PC-9 (cell line): ENCODE data around the gene FBXL17. TPM values are rescaled to one million over a fixed set of nuclear protein-coding genes. Genes with fewer than 3 reads are reported as not detected.

Experiments
- BruUV-seq: library from RNA; stranded (reverse); fragments of 400-500 nt; replicated peaks from 2 replicates; lab custom pipeline; 2021; lab: Mats Ljungman, UMichigan
- CTCF ChIA-PET: fragments of 300-600 bp; sonication (Branson Sonifier 250); formaldehyde crosslinking; loops from one replicate; lab custom pipeline; 2022; ENCODE audit warnings: antibody characterized with exemption; lab: Charles Lee
- POLR2A ChIA-PET: fragments of 300-600 bp; sonication (Branson Sonifier 250); formaldehyde crosslinking; loops from one replicate; lab custom pipeline; 2022; ENCODE audit warnings: antibody characterized with exemption; ENCODE audit not compliant: unreplicated experiment; lab: Charles Lee
- DNase-seq, 2 experiments: peaks; one replicate each; pipeline versions ENCODE4 v3.0.0 to v3.0.0-alpha.2; 2015 to 2022; ENCODE audit warnings: mixed read lengths in 1 of 2
- H2AFZ ChIP-seq: fragments of 200-600 bp; sonication (generic); 2 replicates; pipeline ENCODE4 v1.8.1; 2017; ENCODE audit warnings: antibody characterized with exemption
- H3F3A ChIP-seq: fragments of 200-600 bp; sonication (generic); 2 replicates; pipeline ENCODE4 v1.8.1; 2017; ENCODE audit warnings: antibody characterized with exemption, mild to moderate bottlenecking, low read depth; ENCODE audit not compliant: insufficient read depth
- H3K27ac ChIP-seq: fragments of 200-600 bp; sonication (generic); 2 replicates; pipeline ENCODE4 v1.6.1; 2016; ENCODE audit warnings: mixed run types
- H3K27me3 ChIP-seq: fragments of 200-600 bp; sonication (generic); 2 replicates; pipeline ENCODE4 v1.6.1; 2016; ENCODE audit warnings: low read depth, mixed run types; ENCODE audit not compliant: insufficient read depth
- H3K36me3 ChIP-seq: fragments of 200-600 bp; sonication (generic); 2 replicates; pipeline ENCODE4 v1.6.1; 2016; ENCODE audit warnings: low read depth, mixed run types
- H3K4me1 ChIP-seq: fragments of 200-600 bp; sonication (generic); replicated peaks from 2 replicates; pipeline ENCODE4 v1.6.1; 2016; ENCODE audit warnings: mixed run types; ENCODE audit not compliant: insufficient read depth
- H3K4me2 ChIP-seq: fragments of 200-600 bp; sonication (generic); 2 replicates; pipeline ENCODE4 v1.6.1; 2017; ENCODE audit warnings: mixed run types
- H3K4me3 ChIP-seq: fragments of 200-600 bp; sonication (generic); 2 replicates; pipeline ENCODE4 v1.6.1; 2016; ENCODE audit warnings: mixed run types
- H3K79me2 ChIP-seq: fragments of 200-600 bp; sonication (generic); 2 replicates; pipeline ENCODE4 v1.6.1; 2017; ENCODE audit warnings: low read depth, mixed run types
- H3K9me2 ChIP-seq: fragments of 200-600 bp; sonication (generic); 2 replicates; pipeline ENCODE4 v1.8.1; 2017; ENCODE audit warnings: mild to moderate bottlenecking; ENCODE audit not compliant: insufficient read depth
- H3K9me3 ChIP-seq: fragments of 200-600 bp; sonication (generic); 2 replicates; pipeline ENCODE4 v1.8.1; 2016; ENCODE audit warnings: low read depth; ENCODE audit not compliant: insufficient read depth
- H4K20me1 ChIP-seq: fragments of 200-600 bp; sonication (generic); 2 replicates; pipeline ENCODE4 v1.8.1; 2017; ENCODE audit not compliant: insufficient read depth
- CTCF ChIP-seq: fragments of 200-600 bp; sonication (generic); conservative IDR thresholded peaks from 2 replicates; pipeline ENCODE4 v1.6.1; 2017; ENCODE audit warnings: mixed run types, antibody characterized with exemption, mild to moderate bottlenecking, moderate library complexity
- EZH2 ChIP-seq: fragments of 200-600 bp; sonication (generic); IDR thresholded peaks from 2 replicates; pipeline ENCODE4 v1.8.0; 2017; ENCODE audit warnings: antibody characterized with exemption, low read depth
- intact Hi-C: fragments of 100-400 bp; cut with micrococcal nuclease; formaldehyde crosslinking; loops from one replicate; pipeline ENCODE4 v1.10.0; 2022; ENCODE audit not compliant: unreplicated experiment
- total RNA-seq: library from RNA; stranded (reverse); gene quantifications from 2 replicates; pipeline ENCODE4 v1.2.3, GENCODE V29; 2021

The FBXL17 gene
- total RNA-seq, 1 experiment from 2014 or later: 19.5 TPM

GRCh38 chr5:108311682-108312081, 70.2 kb downstream of the FBXL17 start:
- Histone ChIP-seq H3K9me2 (no peaks in the 10 kb centered on the region), H4K20me1 (no peaks in the 10 kb centered on the region), H3K27me3 (no peaks in the 10 kb centered on the region), H3K9me3 (no peaks in the 10 kb centered on the region), H3K27ac (no peak overlapping the region), H3F3A (no peaks in the 10 kb centered on the region), H3K4me1 (no peaks in the 10 kb centered on the region), H3K4me2 (no peak overlapping the region), H3K79me2 (no peaks in the 10 kb centered on the region), H2AFZ (no peak overlapping the region), H3K4me3 (no peak overlapping the region), H3K36me3 (no peaks in the 10 kb centered on the region)
- no peak for TF ChIP-seq EZH2
- TF ChIP-seq CTCF: no peak
- no peak for DNase-seq
- no TSS peak for BruUV-seq
- intact Hi-C loops: no loop called here
- CTCF ChIA-PET: no interaction called here
- POLR2A ChIA-PET: no interaction called here

GRCh38 chr5:108303611-108304010, 78.3 kb downstream of the FBXL17 start:
- no peaks in the 10 kb centered on the region for H3K4me1 ChIP-seq
- BruUV-seq: no TSS peak
- intact Hi-C loops: no loop called here
- no peaks in the 10 kb centered on the region for H3K36me3 ChIP-seq
- H2AFZ ChIP-seq: no peak overlapping the region
- no peaks in the 10 kb centered on the region for H3K79me2 ChIP-seq
- no peaks in the 10 kb centered on the region for H3K9me3 ChIP-seq
- no peaks in the 10 kb centered on the region for H3K27me3 ChIP-seq
- H3F3A ChIP-seq: no peaks in the 10 kb centered on the region
- H3K4me3 ChIP-seq: no peak overlapping the region
- H3K4me2 ChIP-seq: no peak overlapping the region
- no peaks in the 10 kb centered on the region for H3K9me2 ChIP-seq
- no peaks in the 10 kb centered on the region for H4K20me1 ChIP-seq
- no peak for TF ChIP-seq EZH2
- TF ChIP-seq CTCF: no peak
- ChIA-PET CTCF (no interaction called here), POLR2A (interaction anchor here (0.7 kb wide), 1 partner anchor 13 kb away, joined by 7 read pairs; no protein-coding TSS in a partner anchor)
- H3K27ac ChIP-seq: no peak overlapping the region
- DNase-seq: no peak

GRCh38 chr5:108303086-108303485, 78.8 kb downstream of the FBXL17 start:
- H3K4me3 ChIP-seq: no peak overlapping the region
- H3K9me3 ChIP-seq: no peaks in the 10 kb centered on the region
- BruUV-seq: no TSS peak
- POLR2A ChIA-PET: no interaction called here
- intact Hi-C loops: no loop called here
- no peaks in the 10 kb centered on the region for H3K4me1 ChIP-seq
- no peak overlapping the region for H3K4me2 ChIP-seq
- no peak for DNase-seq
- CTCF ChIA-PET: no interaction called here
- H3F3A ChIP-seq: no peaks in the 10 kb centered on the region
- no peak overlapping the region for H2AFZ ChIP-seq
- no peaks in the 10 kb centered on the region for H3K9me2 ChIP-seq
- no peak overlapping the region for H3K27ac ChIP-seq
- H4K20me1 ChIP-seq: no peaks in the 10 kb centered on the region
- no peaks in the 10 kb centered on the region for H3K36me3 ChIP-seq
- H3K27me3 ChIP-seq: no peaks in the 10 kb centered on the region
- no peak for TF ChIP-seq EZH2
- no peak for TF ChIP-seq CTCF
- H3K79me2 ChIP-seq: no peaks in the 10 kb centered on the region
